OCI-LY7 (cell line): ENCODE results near the gene PSMG2.
"Not testable (repeated sequence)": the region's sequence is repeated elsewhere in the genome, so short reads cannot be mapped to it uniquely, and the experiment has no call there.

Experiments used
- EZH2phosphoT487 ChIP-seq: fragments of 200-600 bp; sonication (generic); IDR thresholded peaks from 2 replicates; pipeline ENCODE4 v1.6.1; 2018; ENCODE audit warnings: low read depth, borderline replicate concordance, mild to moderate bottlenecking, mixed run types, antibody characterized with exemption, low read length, moderate library complexity, mixed read lengths
- TF ChIP-seq, protein P1 (sequence below): fragments of 200-600 bp; sonication (generic); conservative IDR thresholded peaks from 2 replicates; pipeline ENCODE4 v1.5.1; 2014; ENCODE audit warnings: mild to moderate bottlenecking, antibody characterized with exemption, low read length, moderate library complexity, mixed read lengths

DNA sequence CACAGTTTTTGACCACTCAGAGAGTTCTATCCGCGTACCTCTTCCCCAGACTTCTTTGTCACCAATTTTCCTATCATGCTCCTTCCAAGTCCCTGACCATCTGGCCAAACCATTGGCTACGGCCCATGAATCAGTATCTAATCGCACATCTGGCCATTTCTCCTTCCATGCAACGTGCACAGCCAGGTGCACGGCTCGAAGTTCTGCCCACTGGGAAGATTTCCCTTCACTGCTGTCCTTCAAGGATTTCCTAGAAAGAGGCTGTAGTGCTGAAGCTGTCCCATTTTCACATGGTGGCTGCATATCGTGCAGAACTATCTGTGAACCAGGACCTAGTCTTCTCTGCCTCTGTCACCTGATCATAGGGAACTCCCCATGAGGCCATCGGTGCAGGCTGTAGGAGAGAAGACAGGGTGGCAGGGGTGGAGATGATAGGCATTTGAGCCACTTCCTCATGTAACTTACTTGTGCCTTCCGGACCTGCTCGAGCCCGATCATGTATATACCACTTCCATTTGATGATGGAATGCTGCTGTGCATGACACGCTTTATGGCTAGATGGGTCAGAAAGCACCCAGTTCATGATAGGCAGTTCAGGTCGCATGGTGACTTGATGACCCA lies 53.9 kb downstream of the PSMG2 start:
- TF ChIP-seq, protein P1, sequence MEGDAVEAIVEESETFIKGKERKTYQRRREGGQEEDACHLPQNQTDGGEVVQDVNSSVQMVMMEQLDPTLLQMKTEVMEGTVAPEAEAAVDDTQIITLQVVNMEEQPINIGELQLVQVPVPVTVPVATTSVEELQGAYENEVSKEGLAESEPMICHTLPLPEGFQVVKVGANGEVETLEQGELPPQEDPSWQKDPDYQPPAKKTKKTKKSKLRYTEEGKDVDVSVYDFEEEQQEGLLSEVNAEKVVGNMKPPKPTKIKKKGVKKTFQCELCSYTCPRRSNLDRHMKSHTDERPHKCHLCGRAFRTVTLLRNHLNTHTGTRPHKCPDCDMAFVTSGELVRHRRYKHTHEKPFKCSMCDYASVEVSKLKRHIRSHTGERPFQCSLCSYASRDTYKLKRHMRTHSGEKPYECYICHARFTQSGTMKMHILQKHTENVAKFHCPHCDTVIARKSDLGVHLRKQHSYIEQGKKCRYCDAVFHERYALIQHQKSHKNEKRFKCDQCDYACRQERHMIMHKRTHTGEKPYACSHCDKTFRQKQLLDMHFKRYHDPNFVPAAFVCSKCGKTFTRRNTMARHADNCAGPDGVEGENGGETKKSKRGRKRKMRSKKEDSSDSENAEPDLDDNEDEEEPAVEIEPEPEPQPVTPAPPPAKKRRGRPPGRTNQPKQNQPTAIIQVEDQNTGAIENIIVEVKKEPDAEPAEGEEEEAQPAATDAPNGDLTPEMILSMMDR: not testable (repeated sequence)
- TF ChIP-seq EZH2phosphoT487: not testable (repeated sequence)
